ENCODE measurements around the gene LATS1.
"Not testable (repeated sequence)": the region's sequence is repeated elsewhere in the genome, so short reads cannot be mapped to it uniquely, and the experiment has no call there.

LATS1 gene

GRCh38 chr6:149717588-149718458 is at the start of gene LATS1:
Gene LATS1, minus strand, starts transcription at chr6:149718101. Its CDS starts 15,975 bp downstream, at chr6:149702126.
- Histone ChIP-seq H3K4me3 (peak within 1 kb of the TSS; percentile 74 to 99 (median 86)), H3K27ac (peak within 1 kb of the TSS; percentile 73 to 100 (median 98))

- Histone ChIP-seq H3K27ac (no peak overlapping the region), H3K4me3 (no peak overlapping the region)
Observed at GRCh38 chr6:149766156-149766769, 48.4 kb upstream of the LATS1 start.

- H3K4me3 ChIP-seq = no peak overlapping the region
Observed at GRCh38 chr6:149763866-149764265, 46.0 kb upstream of the LATS1 start.

GRCh38 chr6:149761438-149761837 is 43.5 kb upstream of the LATS1 start:
- Histone ChIP-seq H3K4me3 (no peak overlapping the region), H3K27ac (no peak overlapping the region)

More at GRCh38 chr6:149763866-149764265, 46.0 kb upstream of the LATS1 start:
- H3K27ac ChIP-seq = no peak overlapping the region

GRCh38 chr6:149756261-149756636 is 38.3 kb upstream of the LATS1 start:
- H3K27ac ChIP-seq = no peak overlapping the region
- no peak overlapping the region for H3K4me3 ChIP-seq

GRCh38 chr6:149755300-149756260 is 37.7 kb upstream of the LATS1 start:
- H3K27ac ChIP-seq = no peak overlapping the region
- no peak overlapping the region for H3K4me3 ChIP-seq

GRCh38 chr6:149754548-149754947 is 36.6 kb upstream of the LATS1 start:
- no peak overlapping the region for H3K4me3 ChIP-seq
- no peak overlapping the region for H3K27ac ChIP-seq

GRCh38 chr6:149753374-149753637 is 35.4 kb upstream of the LATS1 start:
- not testable (repeated sequence) for H3K27ac ChIP-seq, H3K4me3 ChIP-seq

GRCh38 chr6:149752600-149753373 is 34.9 kb upstream of the LATS1 start:
- Histone ChIP-seq H3K4me3 (no peak overlapping the region), H3K27ac (no peak overlapping the region)

GRCh38 chr6:149751920-149752319 is 34.0 kb upstream of the LATS1 start:
- not testable (repeated sequence) for H3K27ac ChIP-seq, H3K4me3 ChIP-seq

GRCh38 chr6:149751239-149751638 is 33.3 kb upstream of the LATS1 start:
- no peak overlapping the region for H3K4me3 ChIP-seq

GRCh38 chr6:149750136-149750609 is 32.3 kb upstream of the LATS1 start:
- H3K4me3 ChIP-seq = peak overlapping the region; percentile 79 to 97 (median 90)
- peak overlapping the region; percentile 43 to 96 (median 92) for H3K27ac ChIP-seq

More at GRCh38 chr6:149751239-149751638, 33.3 kb upstream of the LATS1 start:
- H3K27ac ChIP-seq = peak overlapping the region in 1 of 21 experiments; percentile 92

GRCh38 chr6:149749594-149750135 is 31.8 kb upstream of the LATS1 start, which contains the start of gene PCMT1:
Gene PCMT1, plus strand, starts transcription at chr6:149749741. Its CDS starts 161 bp downstream, at chr6:149749902.
- Histone ChIP-seq H3K4me3 (peak within 1 kb of the TSS; percentile 79 to 97 (median 90)), H3K27ac (peak within 1 kb of the TSS; percentile 43 to 96 (median 92))

- Histone ChIP-seq H3K27ac (peak overlapping the region in 20 of 21 experiments; percentile 82 to 96 (median 92)), H3K4me3 (peak overlapping the region; percentile 79 to 97 (median 90))
Observed at GRCh38 chr6:149749082-149749593, 31.2 kb upstream of the LATS1 start.

GRCh38 chr6:149746147-149746946 is 28.4 kb upstream of the LATS1 start, which contains the start of gene NUP43:
Gene NUP43, minus strand, starts transcription at chr6:149746529. Its CDS starts 34 bp downstream, at chr6:149746495.
- H3K27ac ChIP-seq = peak within 1 kb of the TSS in 20 of 21 experiments; percentile 40 to 89 (median 77)
- H3K4me3 ChIP-seq = peak within 1 kb of the TSS; percentile 57 to 85 (median 77)

- Histone ChIP-seq H3K4me3 (peak overlapping the region in 6 of 7 experiments; percentile 57 to 85 (median 76)), H3K27ac (peak overlapping the region in 1 of 21 experiments; percentile 89)
Observed at GRCh38 chr6:149745252-149745651, 27.4 kb upstream of the LATS1 start.

- Histone ChIP-seq H3K27ac (no peak overlapping the region), H3K4me3 (no peak overlapping the region)
Observed at GRCh38 chr6:149734915-149735314, 17.0 kb upstream of the LATS1 start.
